WTC11 (cell line): ENCODE data around the gene RSRC1.

Experiments
- ATF3 ChIP-seq: sonication (generic); formaldehyde crosslinking; conservative IDR thresholded peaks from 2 replicates; pipeline ENCODE4 v1.8.1; 2022; ENCODE audit warnings: mild to moderate bottlenecking, missing genetic modification reagents
- MLX ChIP-seq: sonication (generic); formaldehyde crosslinking; IDR thresholded peaks from 2 replicates; pipeline ENCODE4 v1.8.1; 2023; ENCODE audit warnings: mild to moderate bottlenecking, missing genetic modification reagents, moderate library complexity
- NR1H2 ChIP-seq: sonication (generic); formaldehyde crosslinking; IDR thresholded peaks from 2 replicates; pipeline ENCODE4 v1.9.0; 2021; ENCODE audit warnings: mild to moderate bottlenecking, moderate library complexity, missing genetic modification reagents
- TF ChIP-seq, protein P1 (sequence below): fragments of 200-600 bp; IDR thresholded peaks from 2 replicates; pipeline ENCODE4 v1.8.0; 2022; ENCODE audit warnings: antibody characterized with exemption

DNA sequence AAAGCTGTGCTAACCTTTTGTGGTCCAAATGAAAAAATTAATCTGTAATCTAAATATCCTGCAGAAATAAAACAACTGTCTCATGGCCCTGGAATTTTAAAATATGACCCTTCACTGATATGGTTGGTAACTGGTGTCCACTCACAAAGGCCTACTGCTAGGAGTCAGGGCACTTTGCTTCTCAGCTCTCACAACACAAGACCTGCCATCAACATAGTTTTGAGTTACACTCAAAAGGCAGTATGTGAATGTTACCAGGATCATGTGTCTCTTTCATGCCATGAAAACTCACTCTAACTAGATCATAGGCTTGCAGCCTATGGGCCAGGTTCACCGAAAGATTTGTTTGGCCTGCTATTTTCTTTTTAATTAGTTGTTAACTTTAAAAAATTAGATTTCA, 451.1 kb downstream of the RSRC1 start:
- TF ChIP-seq, protein P1, sequence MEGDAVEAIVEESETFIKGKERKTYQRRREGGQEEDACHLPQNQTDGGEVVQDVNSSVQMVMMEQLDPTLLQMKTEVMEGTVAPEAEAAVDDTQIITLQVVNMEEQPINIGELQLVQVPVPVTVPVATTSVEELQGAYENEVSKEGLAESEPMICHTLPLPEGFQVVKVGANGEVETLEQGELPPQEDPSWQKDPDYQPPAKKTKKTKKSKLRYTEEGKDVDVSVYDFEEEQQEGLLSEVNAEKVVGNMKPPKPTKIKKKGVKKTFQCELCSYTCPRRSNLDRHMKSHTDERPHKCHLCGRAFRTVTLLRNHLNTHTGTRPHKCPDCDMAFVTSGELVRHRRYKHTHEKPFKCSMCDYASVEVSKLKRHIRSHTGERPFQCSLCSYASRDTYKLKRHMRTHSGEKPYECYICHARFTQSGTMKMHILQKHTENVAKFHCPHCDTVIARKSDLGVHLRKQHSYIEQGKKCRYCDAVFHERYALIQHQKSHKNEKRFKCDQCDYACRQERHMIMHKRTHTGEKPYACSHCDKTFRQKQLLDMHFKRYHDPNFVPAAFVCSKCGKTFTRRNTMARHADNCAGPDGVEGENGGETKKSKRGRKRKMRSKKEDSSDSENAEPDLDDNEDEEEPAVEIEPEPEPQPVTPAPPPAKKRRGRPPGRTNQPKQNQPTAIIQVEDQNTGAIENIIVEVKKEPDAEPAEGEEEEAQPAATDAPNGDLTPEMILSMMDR = no peak
- TF ChIP-seq ATF3 (no peak), MLX (CRISPR knock-in tag) (no peak), NR1H2 (CRISPR knock-in tag) (no peak)
